HEK293 (cell line): Measurements from ENCODE around the gene ADGRL1.

Source experiments
- CTCF ChIA-PET: fragments of 350-600 bp; formaldehyde crosslinking; extraction: SDS; loops from one replicate; lab custom pipeline; 2021; ENCODE audit warnings: antibody characterized with exemption; lab: Yijun Ruan, JAX
- POLR2A ChIA-PET: fragments of 300-600 bp; formaldehyde crosslinking; extraction: SDS; loops from one replicate; lab custom pipeline; 2020; ENCODE audit warnings: antibody characterized with exemption, inconsistent platforms; lab: Yijun Ruan, JAX
- H3K27ac ChIP-seq: fragments of 200-500 bp; sonication (Bioruptor generic); 2 replicates; pipeline ENCODE4 v1.5.1; 2014; ENCODE audit warnings: low read depth, low read length, control low read depth, inconsistent platforms; ENCODE audit errors: extremely low read depth
- H3K36me3 ChIP-seq, 2 experiments: fragments of 200-500 bp in 1 of 2; sonication (Bioruptor generic) in 1 of 2; 1 replicate in 1 of 2; 2 replicates in 1 of 2; pipeline ENCODE4 v1.5.1; 2014 to 2017; ENCODE audit warnings: inconsistent platforms in 2 of 2, low read length in 2 of 2; ENCODE audit not compliant: control insufficient read depth in 2 of 2, insufficient read depth in 1 of 2
- H3K4me1 ChIP-seq: fragments of 200-500 bp; sonication (Bioruptor generic); 2 replicates; pipeline ENCODE4 v1.5.1; 2014; ENCODE audit warnings: mild to moderate bottlenecking, low read length, inconsistent platforms; ENCODE audit not compliant: control insufficient read depth, insufficient read depth
- H3K4me3 ChIP-seq: 2 replicates; pipeline ENCODE4 v1.5.1; 2011; ENCODE audit warnings: low read depth, mild to moderate bottlenecking, control low read depth, low read length, moderate library complexity
- H3K9me3 ChIP-seq: fragments of 200-500 bp; sonication (Bioruptor generic); 2 replicates; pipeline ENCODE4 v1.5.1; 2014; ENCODE audit warnings: low read depth, low read length, inconsistent platforms; ENCODE audit not compliant: control insufficient read depth, insufficient read depth
- BCL11A ChIP-seq: fragments of 450-650 bp; formaldehyde crosslinking; IDR thresholded peaks from 2 replicates; pipeline ENCODE4 v1.5.1; 2016; ENCODE audit warnings: low read depth, missing biosample characterization, missing genetic modification characterization
- KLF9 ChIP-seq: fragments of 450-650 bp; formaldehyde crosslinking; IDR thresholded peaks from 2 replicates; pipeline ENCODE4 v1.5.1; 2016; ENCODE audit warnings: missing biosample characterization, missing genetic modification characterization, low read depth
- MYNN ChIP-seq: fragments of 450-650 bp; formaldehyde crosslinking; IDR thresholded peaks from 2 replicates; pipeline ENCODE4 v1.5.1; 2016; ENCODE audit warnings: missing biosample characterization, missing genetic modification characterization, borderline replicate concordance
- REPIN1 ChIP-seq: fragments of 450-650 bp; formaldehyde crosslinking; IDR thresholded peaks from 2 replicates; pipeline ENCODE4 v1.5.1; 2017; ENCODE audit warnings: missing biosample characterization, missing genetic modification characterization, low read depth
- SCRT1 ChIP-seq: fragments of 450-650 bp; formaldehyde crosslinking; IDR thresholded peaks from 2 replicates; pipeline ENCODE4 v1.5.1; 2016; ENCODE audit warnings: missing biosample characterization, missing genetic modification characterization, borderline replicate concordance
- SCRT2 ChIP-seq: fragments of 450-650 bp; formaldehyde crosslinking; IDR thresholded peaks from 2 replicates; pipeline ENCODE4 v1.5.1; 2016; ENCODE audit warnings: missing biosample characterization, missing genetic modification characterization
- ZBTB20 ChIP-seq: fragments of 450-650 bp; formaldehyde crosslinking; IDR thresholded peaks from 2 replicates; pipeline ENCODE4 v1.5.1; 2016; ENCODE audit warnings: missing biosample characterization, missing genetic modification characterization
- ZFHX2 ChIP-seq: fragments of 450-650 bp; formaldehyde crosslinking; conservative IDR thresholded peaks from 2 replicates; pipeline ENCODE4 v1.5.1; 2016; ENCODE audit warnings: missing biosample characterization, missing genetic modification characterization
- ZNF10 ChIP-seq: fragments of 450-650 bp; formaldehyde crosslinking; IDR thresholded peaks from 2 replicates; pipeline ENCODE4 v1.5.1; 2017; ENCODE audit warnings: missing biosample characterization, missing genetic modification characterization
- ZNF133 ChIP-seq: fragments of 450-650 bp; formaldehyde crosslinking; IDR thresholded peaks from 2 replicates; pipeline ENCODE4 v1.5.1; 2016; ENCODE audit warnings: missing biosample characterization, missing genetic modification characterization
- ZNF19 ChIP-seq: fragments of 450-650 bp; formaldehyde crosslinking; IDR thresholded peaks from 2 replicates; pipeline ENCODE4; 2016; ENCODE audit warnings: missing biosample characterization, missing genetic modification characterization, low read depth
- ZNF24 ChIP-seq: fragments of 450-650 bp; formaldehyde crosslinking; IDR thresholded peaks from 2 replicates; pipeline ENCODE4 v1.5.1; 2016; ENCODE audit warnings: missing biosample characterization, missing genetic modification characterization
- ZNF311 ChIP-seq: fragments of 450-650 bp; formaldehyde crosslinking; IDR thresholded peaks from 2 replicates; pipeline ENCODE4 v1.5.1; 2017; ENCODE audit warnings: missing biosample characterization, missing genetic modification characterization, borderline replicate concordance
- ZNF350 ChIP-seq: fragments of 450-650 bp; formaldehyde crosslinking; IDR thresholded peaks from 2 replicates; pipeline ENCODE4 v1.5.0; 2017; ENCODE audit warnings: missing biosample characterization, mild to moderate bottlenecking, missing genetic modification characterization
- ZNF433 ChIP-seq: fragments of 450-650 bp; formaldehyde crosslinking; IDR thresholded peaks from 2 replicates; pipeline ENCODE4 v1.5.1; 2016; ENCODE audit warnings: missing biosample characterization, missing genetic modification characterization, low read depth
- ZNF529 ChIP-seq: fragments of 450-650 bp; formaldehyde crosslinking; IDR thresholded peaks from 2 replicates; pipeline ENCODE4 v1.5.1; 2017; ENCODE audit warnings: missing genetic modification characterization, missing biosample characterization; ENCODE audit not compliant: insufficient replicate concordance
- ZNF777 ChIP-seq: fragments of 450-650 bp; formaldehyde crosslinking; IDR thresholded peaks from 2 replicates; pipeline ENCODE4 v1.5.1; 2017; ENCODE audit warnings: missing biosample characterization, missing genetic modification characterization, borderline replicate concordance
- TF ChIP-seq, protein P1 (sequence below): fragments of 450-650 bp; formaldehyde crosslinking; conservative IDR thresholded peaks from 2 replicates; pipeline ENCODE4 v1.5.1; 2016; ENCODE audit warnings: low read depth, missing biosample characterization, missing genetic modification characterization
- TF ChIP-seq, protein P2 (sequence below): fragments of 450-650 bp; formaldehyde crosslinking; IDR thresholded peaks from 2 replicates; pipeline ENCODE4 v1.5.1; 2016; ENCODE audit warnings: missing biosample characterization, missing genetic modification characterization, low read depth
- TF ChIP-seq, protein P3 (sequence below): fragments of 450-650 bp; formaldehyde crosslinking; IDR thresholded peaks from 2 replicates; pipeline ENCODE4 v1.5.1; 2016; ENCODE audit warnings: missing biosample characterization, missing genetic modification characterization
- TF ChIP-seq, protein P4 (sequence below): fragments of 450-650 bp; formaldehyde crosslinking; IDR thresholded peaks from 2 replicates; pipeline ENCODE4 v1.5.1; 2017; ENCODE audit warnings: missing biosample characterization, missing genetic modification characterization

Gene ADGRL1

DNA sequence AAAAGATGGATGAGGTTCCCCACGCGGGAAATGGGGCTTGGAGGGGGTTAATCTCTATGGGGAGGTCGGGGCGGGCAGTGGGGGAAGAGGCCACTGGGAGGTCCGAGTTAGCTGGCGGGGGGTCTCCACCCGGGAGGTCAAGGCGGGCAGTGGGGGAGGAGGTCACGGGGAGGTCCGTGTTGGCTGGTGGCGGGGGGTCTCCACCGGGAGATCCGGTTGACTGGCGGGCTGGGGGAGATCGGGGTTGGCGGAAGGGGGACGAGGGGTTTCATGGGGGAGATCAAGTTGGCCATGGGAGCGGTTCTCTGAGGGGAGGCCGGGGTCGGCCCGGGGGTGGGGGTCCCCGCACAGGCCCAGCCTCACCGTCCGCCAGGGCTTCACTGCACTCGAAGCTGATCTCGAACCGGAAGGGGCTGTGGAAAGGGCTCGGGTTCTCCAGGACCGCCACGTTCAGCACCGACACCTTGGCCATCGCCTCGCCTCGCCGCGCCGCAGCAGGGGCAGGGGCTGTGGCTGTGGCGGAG, 69.9 kb downstream of the ADGRL1 start (continued):
- TF ChIP-seq, protein P1, sequence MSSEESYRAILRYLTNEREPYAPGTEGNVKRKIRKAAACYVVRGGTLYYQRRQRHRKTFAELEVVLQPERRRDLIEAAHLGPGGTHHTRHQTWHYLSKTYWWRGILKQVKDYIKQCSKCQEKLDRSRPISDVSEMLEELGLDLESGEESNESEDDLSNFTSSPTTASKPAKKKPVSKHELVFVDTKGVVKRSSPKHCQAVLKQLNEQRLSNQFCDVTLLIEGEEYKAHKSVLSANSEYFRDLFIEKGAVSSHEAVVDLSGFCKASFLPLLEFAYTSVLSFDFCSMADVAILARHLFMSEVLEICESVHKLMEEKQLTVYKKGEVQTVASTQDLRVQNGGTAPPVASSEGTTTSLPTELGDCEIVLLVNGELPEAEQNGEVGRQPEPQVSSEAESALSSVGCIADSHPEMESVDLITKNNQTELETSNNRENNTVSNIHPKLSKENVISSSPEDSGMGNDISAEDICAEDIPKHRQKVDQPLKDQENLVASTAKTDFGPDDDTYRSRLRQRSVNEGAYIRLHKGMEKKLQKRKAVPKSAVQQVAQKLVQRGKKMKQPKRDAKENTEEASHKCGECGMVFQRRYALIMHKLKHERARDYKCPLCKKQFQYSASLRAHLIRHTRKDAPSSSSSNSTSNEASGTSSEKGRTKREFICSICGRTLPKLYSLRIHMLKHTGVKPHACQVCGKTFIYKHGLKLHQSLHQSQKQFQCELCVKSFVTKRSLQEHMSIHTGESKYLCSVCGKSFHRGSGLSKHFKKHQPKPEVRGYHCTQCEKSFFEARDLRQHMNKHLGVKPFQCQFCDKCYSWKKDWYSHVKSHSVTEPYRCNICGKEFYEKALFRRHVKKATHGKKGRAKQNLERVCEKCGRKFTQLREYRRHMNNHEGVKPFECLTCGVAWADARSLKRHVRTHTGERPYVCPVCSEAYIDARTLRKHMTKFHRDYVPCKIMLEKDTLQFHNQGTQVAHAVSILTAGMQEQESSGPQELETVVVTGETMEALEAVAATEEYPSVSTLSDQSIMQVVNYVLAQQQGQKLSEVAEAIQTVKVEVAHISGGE (tag by site-specific recombination) = peak; percentile 90

DNA sequence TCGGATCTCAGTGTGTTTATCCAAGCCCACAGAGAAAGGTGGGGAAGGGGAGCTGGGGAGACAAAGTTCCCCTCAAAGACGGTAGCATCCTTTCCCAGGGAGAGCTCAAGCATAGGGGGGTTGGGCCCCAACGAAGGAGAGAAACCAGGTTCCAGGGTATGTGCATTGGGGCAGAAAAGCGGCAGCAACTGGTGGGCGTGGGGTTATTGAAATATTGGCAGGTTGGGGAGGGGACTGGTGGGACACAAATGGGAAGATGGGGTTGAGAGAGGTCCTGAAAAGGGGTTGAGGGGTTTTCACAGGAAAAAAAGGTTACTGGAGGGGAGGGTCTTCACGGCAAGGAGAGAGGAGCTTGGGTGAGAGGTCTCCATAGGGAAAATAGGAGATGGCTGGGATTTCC, 70.6 kb downstream of the ADGRL1 start:
- peaks cover 4 to 12% of the 10 kb centered on the region in 2 experiments; a peak in 2 of 3 replicates for H3K36me3 ChIP-seq
- H3K27ac ChIP-seq = no peak overlapping the region
- ChIA-PET CTCF (interaction anchor here (0.6 to 3.8 kb wide), 7 partner anchors 20 to 985 kb away, joined by 3 to 26 read pairs (median 8); no protein-coding TSS in a partner anchor), POLR2A (interaction anchor here (0.6 to 2.8 kb wide), 7 partner anchors 10 to 1017 kb away, joined by 3 to 64 read pairs (median 4); partner anchors contain the start of genes DNAJB1, NACC1 and PRKACA)
- no peaks in the 10 kb centered on the region for H3K4me1 ChIP-seq
- TF ChIP-seq ZNF10 (tag by site-specific recombination) (no peak), SCRT1 (peak; percentile 89), SCRT2 (tag by site-specific recombination) (peak; percentile 97), KLF9 (tag by site-specific recombination) (peak; percentile 31; the same call in 1 of the 2 replicates), MYNN (tag by site-specific recombination) (no peak), ZBTB20 (tag by site-specific recombination) (peak; percentile 66), ZFHX2 (tag by site-specific recombination) (peak; percentile 39; the same call in 1 of the 2 replicates)
- TF ChIP-seq, protein P2, sequence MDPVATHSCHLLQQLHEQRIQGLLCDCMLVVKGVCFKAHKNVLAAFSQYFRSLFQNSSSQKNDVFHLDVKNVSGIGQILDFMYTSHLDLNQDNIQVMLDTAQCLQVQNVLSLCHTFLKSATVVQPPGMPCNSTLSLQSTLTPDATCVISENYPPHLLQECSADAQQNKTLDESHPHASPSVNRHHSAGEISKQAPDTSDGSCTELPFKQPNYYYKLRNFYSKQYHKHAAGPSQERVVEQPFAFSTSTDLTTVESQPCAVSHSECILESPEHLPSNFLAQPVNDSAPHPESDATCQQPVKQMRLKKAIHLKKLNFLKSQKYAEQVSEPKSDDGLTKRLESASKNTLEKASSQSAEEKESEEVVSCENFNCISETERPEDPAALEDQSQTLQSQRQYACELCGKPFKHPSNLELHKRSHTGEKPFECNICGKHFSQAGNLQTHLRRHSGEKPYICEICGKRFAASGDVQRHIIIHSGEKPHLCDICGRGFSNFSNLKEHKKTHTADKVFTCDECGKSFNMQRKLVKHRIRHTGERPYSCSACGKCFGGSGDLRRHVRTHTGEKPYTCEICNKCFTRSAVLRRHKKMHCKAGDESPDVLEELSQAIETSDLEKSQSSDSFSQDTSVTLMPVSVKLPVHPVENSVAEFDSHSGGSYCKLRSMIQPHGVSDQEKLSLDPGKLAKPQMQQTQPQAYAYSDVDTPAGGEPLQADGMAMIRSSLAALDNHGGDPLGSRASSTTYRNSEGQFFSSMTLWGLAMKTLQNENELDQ (tag by site-specific recombination) = no peak
- H3K9me3 ChIP-seq = no peaks in the 10 kb centered on the region
- peak overlapping the region; percentile 90 for H3K4me3 ChIP-seq

DNA sequence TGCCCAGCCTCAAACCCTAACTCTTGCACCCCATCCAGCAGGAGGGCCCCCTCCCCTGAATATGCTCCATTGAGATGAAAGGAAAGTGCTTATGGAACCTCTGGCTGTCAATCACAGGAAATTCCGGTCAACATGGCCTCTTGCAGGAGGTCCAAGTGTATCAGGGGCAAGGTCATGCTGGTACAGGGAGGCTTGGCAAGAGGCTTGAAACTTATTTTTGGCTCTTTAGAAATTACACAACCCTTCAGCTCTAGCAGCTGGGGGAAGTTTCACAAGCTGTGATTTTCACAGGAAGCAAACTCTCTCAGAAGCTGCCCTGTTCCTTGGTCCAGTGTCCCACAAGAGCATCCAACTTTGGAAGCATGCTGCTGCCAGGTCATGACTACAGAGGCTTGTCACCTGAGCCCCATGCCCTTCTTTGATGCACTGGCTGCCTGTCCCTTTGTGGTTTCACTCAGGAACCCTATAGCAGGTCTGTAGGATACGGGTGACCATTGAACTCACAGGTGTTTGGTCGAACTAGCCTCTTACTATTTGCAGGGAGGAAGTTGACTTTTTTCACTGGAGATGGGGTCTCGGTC, 78.0 kb downstream of the ADGRL1 start:
- H3K36me3 ChIP-seq = peaks cover 30 to 58% of the 10 kb centered on the region in 2 experiments
- H3K4me3 ChIP-seq = no peak overlapping the region
- H3K27ac ChIP-seq = no peak overlapping the region
- H3K4me1 ChIP-seq = no peaks in the 10 kb centered on the region
- ChIA-PET CTCF (no interaction called here), POLR2A (interaction anchor here (6.6 kb wide), 1 partner anchor 8 kb away, joined by 64 read pairs; the partner anchor contains the start of gene ASF1B)
- H3K9me3 ChIP-seq = no peaks in the 10 kb centered on the region
- TF ChIP-seq ZNF311 (tag by site-specific recombination) (no peak), ZNF24 (no peak), ZNF19 (tag by site-specific recombination) (no peak), ZNF350 (tag by site-specific recombination) (no peak), ZNF433 (tag by site-specific recombination) (no peak), ZNF529 (tag by site-specific recombination) (no peak), ZNF133 (tag by site-specific recombination) (no peak), BCL11A (tag by site-specific recombination) (no peak), ZNF777 (tag by site-specific recombination) (no peak), REPIN1 (tag by site-specific recombination) (no peak)
- TF ChIP-seq, protein P3, sequence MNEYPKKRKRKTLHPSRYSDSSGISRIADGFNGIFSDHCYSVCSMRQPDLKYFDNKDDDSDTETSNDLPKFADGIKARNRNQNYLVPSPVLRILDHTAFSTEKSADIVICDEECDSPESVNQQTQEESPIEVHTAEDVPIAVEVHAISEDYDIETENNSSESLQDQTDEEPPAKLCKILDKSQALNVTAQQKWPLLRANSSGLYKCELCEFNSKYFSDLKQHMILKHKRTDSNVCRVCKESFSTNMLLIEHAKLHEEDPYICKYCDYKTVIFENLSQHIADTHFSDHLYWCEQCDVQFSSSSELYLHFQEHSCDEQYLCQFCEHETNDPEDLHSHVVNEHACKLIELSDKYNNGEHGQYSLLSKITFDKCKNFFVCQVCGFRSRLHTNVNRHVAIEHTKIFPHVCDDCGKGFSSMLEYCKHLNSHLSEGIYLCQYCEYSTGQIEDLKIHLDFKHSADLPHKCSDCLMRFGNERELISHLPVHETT (tag by site-specific recombination) = no peak
- TF ChIP-seq, protein P4, sequence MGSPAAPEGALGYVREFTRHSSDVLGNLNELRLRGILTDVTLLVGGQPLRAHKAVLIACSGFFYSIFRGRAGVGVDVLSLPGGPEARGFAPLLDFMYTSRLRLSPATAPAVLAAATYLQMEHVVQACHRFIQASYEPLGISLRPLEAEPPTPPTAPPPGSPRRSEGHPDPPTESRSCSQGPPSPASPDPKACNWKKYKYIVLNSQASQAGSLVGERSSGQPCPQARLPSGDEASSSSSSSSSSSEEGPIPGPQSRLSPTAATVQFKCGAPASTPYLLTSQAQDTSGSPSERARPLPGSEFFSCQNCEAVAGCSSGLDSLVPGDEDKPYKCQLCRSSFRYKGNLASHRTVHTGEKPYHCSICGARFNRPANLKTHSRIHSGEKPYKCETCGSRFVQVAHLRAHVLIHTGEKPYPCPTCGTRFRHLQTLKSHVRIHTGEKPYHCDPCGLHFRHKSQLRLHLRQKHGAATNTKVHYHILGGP = no peak
